Prostate gland (tissue), 2 donors: Measurements from ENCODE around the gene OR52D1.

Source experiments
- POLR2A ChIP-seq: fragments of 450-650 bp; IDR thresholded peaks from one replicate; pipeline ENCODE4 v1.6.1; 2016; ENCODE audit warnings: antibody characterized with exemption, mild to moderate bottlenecking
- TF ChIP-seq, protein P1 (sequence below), 4 experiments: fragments of 200-600 bp in 2 of 4; fragments of 450-650 bp in 2 of 4; sonication (generic) in 2 of 4; IDR thresholded peaks; 1 replicate in 3 of 4; 2 replicates in 1 of 4; pipeline ENCODE4 v1.5.1; 2016 to 2019; ENCODE audit warnings: antibody characterized with exemption in 4 of 4, mild to moderate bottlenecking in 2 of 4, moderate library complexity in 2 of 4

DNA sequence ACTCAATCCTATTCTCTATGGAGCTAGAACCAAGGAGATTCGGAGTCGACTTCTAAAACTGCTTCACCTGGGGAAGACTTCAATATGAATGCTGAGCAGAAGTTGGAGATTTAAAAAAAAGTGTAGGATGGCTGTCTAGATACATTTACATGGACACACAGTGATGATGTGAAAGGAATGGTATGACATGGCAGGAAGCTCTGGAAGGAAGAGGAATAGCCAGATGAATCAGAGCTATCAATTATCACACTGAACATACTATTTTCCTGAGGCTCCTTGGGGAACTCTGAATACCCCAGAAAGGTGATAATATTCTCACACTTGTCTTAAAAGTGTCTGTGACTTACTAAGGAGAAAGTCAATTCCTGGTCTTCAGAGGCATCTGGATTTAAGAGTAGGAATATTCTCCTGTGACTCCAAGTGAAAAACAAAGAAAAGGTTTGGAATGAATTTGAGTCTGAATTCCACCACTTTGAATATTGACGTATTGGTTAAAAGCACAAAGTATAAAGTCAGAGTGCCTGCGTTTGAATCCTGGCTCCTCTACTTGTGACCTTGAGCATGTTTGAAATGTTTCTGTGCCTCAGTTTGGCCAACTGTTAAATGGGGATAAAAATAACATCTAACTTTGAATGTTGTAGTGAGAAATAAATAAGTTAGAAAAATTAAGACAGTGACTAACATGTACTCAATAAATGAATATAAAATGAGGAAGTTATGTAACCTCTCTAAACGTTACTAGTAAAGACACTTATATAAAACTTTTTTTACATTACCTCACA lies 1.3 kb downstream of the OR52D1 start:
- TF ChIP-seq, protein P1, sequence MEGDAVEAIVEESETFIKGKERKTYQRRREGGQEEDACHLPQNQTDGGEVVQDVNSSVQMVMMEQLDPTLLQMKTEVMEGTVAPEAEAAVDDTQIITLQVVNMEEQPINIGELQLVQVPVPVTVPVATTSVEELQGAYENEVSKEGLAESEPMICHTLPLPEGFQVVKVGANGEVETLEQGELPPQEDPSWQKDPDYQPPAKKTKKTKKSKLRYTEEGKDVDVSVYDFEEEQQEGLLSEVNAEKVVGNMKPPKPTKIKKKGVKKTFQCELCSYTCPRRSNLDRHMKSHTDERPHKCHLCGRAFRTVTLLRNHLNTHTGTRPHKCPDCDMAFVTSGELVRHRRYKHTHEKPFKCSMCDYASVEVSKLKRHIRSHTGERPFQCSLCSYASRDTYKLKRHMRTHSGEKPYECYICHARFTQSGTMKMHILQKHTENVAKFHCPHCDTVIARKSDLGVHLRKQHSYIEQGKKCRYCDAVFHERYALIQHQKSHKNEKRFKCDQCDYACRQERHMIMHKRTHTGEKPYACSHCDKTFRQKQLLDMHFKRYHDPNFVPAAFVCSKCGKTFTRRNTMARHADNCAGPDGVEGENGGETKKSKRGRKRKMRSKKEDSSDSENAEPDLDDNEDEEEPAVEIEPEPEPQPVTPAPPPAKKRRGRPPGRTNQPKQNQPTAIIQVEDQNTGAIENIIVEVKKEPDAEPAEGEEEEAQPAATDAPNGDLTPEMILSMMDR (IDR thresholded peaks at IDR 0.05), result no peak
- no peak for TF ChIP-seq POLR2A
